ENCODE measurements around the gene BAIAP2.

Gene BAIAP2

DNA sequence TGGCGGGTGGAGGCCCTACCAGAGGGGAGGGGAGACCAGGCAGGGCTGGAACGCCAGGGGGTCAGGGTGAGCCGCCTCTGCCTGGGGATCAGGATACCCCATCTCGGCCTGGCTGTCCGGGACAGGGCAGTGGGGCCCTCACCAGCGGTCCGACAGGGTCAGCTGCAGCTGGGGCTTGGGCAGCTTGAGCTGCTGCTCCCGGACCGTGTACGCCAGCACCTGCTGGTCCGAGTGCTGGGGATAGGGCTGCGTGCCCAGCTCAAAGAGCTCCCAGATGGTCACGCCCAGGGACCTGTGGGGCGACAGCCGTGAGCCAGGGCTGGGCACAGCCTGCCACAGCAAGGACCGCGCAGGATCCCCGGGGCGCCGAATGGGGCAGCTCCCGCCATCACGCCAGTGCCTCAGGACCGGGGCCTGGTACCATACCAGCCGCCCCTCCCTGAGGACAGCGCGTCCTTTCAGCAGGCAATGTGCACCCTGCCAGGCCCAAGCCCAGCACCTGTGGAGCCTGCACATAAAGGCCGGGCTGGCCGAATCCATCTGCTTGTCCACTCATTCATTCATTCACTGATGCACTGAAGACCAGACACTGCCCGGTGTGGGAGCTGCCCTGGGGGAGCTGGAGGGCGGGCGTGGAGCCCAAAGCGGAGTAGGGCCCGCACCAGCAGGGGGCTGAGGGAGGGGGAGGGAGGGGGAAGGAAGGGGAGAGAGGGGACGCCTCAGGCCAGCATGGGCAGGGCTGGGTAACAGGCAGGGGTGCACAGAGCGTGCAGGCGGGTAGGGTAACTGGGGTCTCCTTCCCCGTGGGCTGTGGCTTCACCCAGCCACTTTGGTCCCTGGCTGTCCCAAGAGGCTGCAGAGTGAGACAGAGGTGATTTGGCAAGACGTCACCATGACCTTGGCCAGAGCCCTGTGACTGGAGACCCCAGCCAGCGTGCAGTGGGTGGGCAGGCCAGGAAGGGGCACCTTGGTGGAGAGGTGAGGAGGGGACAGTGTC, 88.4 kb downstream of the BAIAP2 start:
- H3K27ac Mint-ChIP-seq, result no peak overlapping the region
- no peaks in the 10 kb centered on the region for H3K9me3 Mint-ChIP-seq
- H3K4me3 Mint-ChIP-seq, result no peak overlapping the region
- TF ChIP-seq CTCF (IDR thresholded peaks at IDR 0.05), result no peak
- H3K27me3 Mint-ChIP-seq (ENCODE audit: low read depth, poor library complexity), result no peaks in the 10 kb centered on the region
- peaks cover 4% of the 10 kb centered on the region for H3K4me1 Mint-ChIP-seq
- no peaks in the 10 kb centered on the region for H3K36me3 Mint-ChIP-seq (ENCODE audit: low read depth)
- DNase-seq, result no peak

DNA sequence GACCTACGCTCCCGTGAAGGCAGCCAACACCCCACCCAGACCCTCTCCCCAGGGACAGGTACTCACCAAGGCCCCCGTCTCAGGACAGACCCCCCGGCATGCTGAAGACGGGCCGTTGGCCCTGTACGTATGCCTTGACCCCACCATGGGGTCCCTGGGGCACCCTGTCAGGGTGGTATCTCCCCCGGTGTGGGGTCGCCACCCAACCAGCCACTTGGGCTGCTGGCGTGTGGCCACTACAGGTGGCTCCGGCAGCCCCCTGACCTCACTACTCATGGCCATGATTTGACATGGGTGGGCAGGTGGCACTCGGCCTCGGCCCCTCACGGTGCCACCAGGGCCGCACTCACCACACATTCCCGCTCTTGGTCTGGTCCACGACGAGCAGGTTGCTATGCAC, 89.4 kb downstream of the BAIAP2 start:
- no peak for TF ChIP-seq CTCF (IDR thresholded peaks at IDR 0.05)
- H3K27me3 Mint-ChIP-seq (ENCODE audit: low read depth, poor library complexity), result no peaks in the 10 kb centered on the region
- H3K36me3 Mint-ChIP-seq (ENCODE audit: low read depth), result no peaks in the 10 kb centered on the region
- no peak overlapping the region for H3K27ac Mint-ChIP-seq
- H3K9me3 Mint-ChIP-seq, result no peaks in the 10 kb centered on the region
- DNase-seq, result no peak
- H3K4me1 Mint-ChIP-seq, result peaks cover 2% of the 10 kb centered on the region
- H3K4me3 Mint-ChIP-seq, result no peak overlapping the region

- no peak for TF ChIP-seq CTCF (IDR thresholded peaks at IDR 0.05)
- no peaks in the 10 kb centered on the region for H3K9me3 Mint-ChIP-seq
- H3K27ac Mint-ChIP-seq, result no peak overlapping the region
- DNase-seq, result no peak
- H3K4me3 Mint-ChIP-seq, result no peak overlapping the region
- peaks cover 5% of the 10 kb centered on the region for H3K4me1 Mint-ChIP-seq
- no peaks in the 10 kb centered on the region for H3K27me3 Mint-ChIP-seq (ENCODE audit: low read depth, poor library complexity)
- no peaks in the 10 kb centered on the region for H3K36me3 Mint-ChIP-seq (ENCODE audit: low read depth)
Measured at GRCh38 chr17:81125573-81126081, 90.7 kb downstream of the BAIAP2 start.

DNA sequence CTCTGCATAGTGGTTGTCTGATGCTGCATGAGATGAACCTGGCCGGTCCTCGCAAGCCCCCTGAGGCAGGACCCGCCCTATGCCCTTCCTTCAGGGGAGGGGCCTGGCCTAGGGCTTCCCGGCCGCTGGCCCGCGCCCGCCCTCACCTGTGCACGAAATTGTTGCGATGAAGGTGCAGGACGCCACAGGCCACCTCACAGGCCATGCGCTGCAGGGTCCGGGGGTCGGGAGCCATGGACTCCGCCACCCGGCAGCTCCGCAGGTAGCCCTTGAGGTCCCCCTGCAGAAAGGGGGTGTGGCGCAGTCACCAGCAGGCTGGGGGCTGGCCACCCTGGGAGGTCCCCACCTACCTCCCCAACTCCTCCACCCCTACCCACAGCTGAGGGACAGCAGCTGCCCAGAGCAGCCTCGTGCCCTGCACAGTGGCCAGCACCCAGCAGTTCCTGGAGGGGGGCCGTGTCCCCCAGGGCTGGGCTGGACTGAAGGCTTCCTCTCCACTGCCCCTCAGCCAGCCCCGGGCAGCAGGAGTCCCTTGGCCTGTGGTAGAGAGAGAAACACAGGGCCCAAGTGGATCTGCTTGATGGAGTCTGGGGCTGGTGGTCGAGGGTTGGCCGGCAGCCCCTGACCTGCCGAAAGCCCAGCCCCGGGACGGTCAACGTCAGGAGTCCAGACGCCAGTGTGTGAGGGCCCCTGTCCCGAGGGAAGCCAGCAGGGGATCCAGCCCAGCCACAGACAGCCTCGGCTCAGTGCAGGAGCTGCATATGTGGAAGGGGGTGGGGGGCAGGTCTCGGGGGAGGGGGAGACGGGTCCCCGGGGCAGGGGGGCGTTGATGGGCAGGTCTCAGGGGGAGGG, 91.6 kb downstream of the BAIAP2 start:
- H3K4me1 Mint-ChIP-seq, result peaks cover 5% of the 10 kb centered on the region
- H3K36me3 Mint-ChIP-seq (ENCODE audit: low read depth), result no peaks in the 10 kb centered on the region
- no peak overlapping the region for H3K4me3 Mint-ChIP-seq
- no peak for DNase-seq
- H3K9me3 Mint-ChIP-seq, result no peaks in the 10 kb centered on the region
- no peaks in the 10 kb centered on the region for H3K27me3 Mint-ChIP-seq (ENCODE audit: low read depth, poor library complexity)
- H3K27ac Mint-ChIP-seq, result no peak overlapping the region
- TF ChIP-seq CTCF (IDR thresholded peaks at IDR 0.05), result no peak

GRCh38 chr17:81127133-81127455, 92.1 kb downstream of the BAIAP2 start:
- H3K4me3 Mint-ChIP-seq, result no peak overlapping the region
- DNase-seq, result no peak
- H3K36me3 Mint-ChIP-seq (ENCODE audit: low read depth), result no peaks in the 10 kb centered on the region
- no peak overlapping the region for H3K27ac Mint-ChIP-seq
- peaks cover 5% of the 10 kb centered on the region for H3K4me1 Mint-ChIP-seq
- no peaks in the 10 kb centered on the region for H3K9me3 Mint-ChIP-seq
- no peaks in the 10 kb centered on the region for H3K27me3 Mint-ChIP-seq (ENCODE audit: low read depth, poor library complexity)
- TF ChIP-seq CTCF (IDR thresholded peaks at IDR 0.05), result no peak
